NT2/D1 (cell line): ENCODE results near the gene WASHC4.

Experiments used
- DNase-seq: peaks from one replicate; pipeline ENCODE4 v3.0.0-alpha.2; 2011; ENCODE audit warnings: low read depth, low spot score
- H3K27me3 ChIP-seq: 2 replicates; pipeline ENCODE4 v1.6.0; 2011; ENCODE audit warnings: mild to moderate bottlenecking; ENCODE audit not compliant: insufficient read length, insufficient read depth
- H3K36me3 ChIP-seq: 2 replicates; pipeline ENCODE4 v1.6.1; 2011; ENCODE audit warnings: mild to moderate bottlenecking, low read length, mixed read lengths; ENCODE audit not compliant: insufficient read depth, insufficient read length
- H3K4me1 ChIP-seq: 2 replicates; pipeline ENCODE4 v1.5.1; 2011; ENCODE audit not compliant: insufficient read depth, insufficient read length
- H3K4me3 ChIP-seq: 2 replicates; pipeline ENCODE4 v1.5.1; 2011; ENCODE audit warnings: low read depth; ENCODE audit not compliant: insufficient read length
- H3K9ac ChIP-seq: 2 replicates; pipeline ENCODE4 v1.6.0; 2011; ENCODE audit warnings: low read depth; ENCODE audit not compliant: insufficient read length
- H3K9me3 ChIP-seq: 2 replicates; pipeline ENCODE4 v1.5.1; 2011; ENCODE audit warnings: mild to moderate bottlenecking, low read length; ENCODE audit not compliant: insufficient read depth
- SUZ12 ChIP-seq: IDR thresholded peaks from 2 replicates; pipeline ENCODE4 v1.6.1; 2011; ENCODE audit not compliant: insufficient read length, insufficient read depth; ENCODE audit errors: extremely low read depth
- YY1 ChIP-seq: IDR thresholded peaks from 2 replicates; pipeline ENCODE4 v1.6.1; 2011; ENCODE audit not compliant: insufficient read length, insufficient read depth
- ZNF274 ChIP-seq: IDR thresholded peaks from 2 replicates; pipeline ENCODE4 v1.6.1; 2011; ENCODE audit warnings: mild to moderate bottlenecking, low read depth, low read length

Gene WASHC4

DNA sequence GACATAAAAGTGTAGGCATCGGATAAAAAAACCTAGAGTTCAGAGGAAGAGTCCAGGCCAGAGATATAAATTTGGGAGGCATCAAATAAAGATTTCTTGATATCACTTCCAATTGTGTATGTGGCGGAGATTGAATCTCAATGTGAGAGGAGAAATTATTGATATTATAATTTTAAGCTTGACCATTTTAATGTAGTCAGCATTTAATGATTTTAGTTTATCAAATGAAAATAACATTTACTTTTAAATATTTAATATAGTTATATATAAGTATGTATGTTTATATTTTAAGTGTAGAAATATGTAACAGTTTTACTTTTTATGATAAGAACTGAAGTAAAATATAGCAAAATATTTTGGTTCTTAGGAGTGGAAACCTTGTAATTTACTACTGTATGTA lies 48.7 kb downstream of the WASHC4 start:
- H3K4me1 ChIP-seq = no peaks in the 10 kb centered on the region

DNA sequence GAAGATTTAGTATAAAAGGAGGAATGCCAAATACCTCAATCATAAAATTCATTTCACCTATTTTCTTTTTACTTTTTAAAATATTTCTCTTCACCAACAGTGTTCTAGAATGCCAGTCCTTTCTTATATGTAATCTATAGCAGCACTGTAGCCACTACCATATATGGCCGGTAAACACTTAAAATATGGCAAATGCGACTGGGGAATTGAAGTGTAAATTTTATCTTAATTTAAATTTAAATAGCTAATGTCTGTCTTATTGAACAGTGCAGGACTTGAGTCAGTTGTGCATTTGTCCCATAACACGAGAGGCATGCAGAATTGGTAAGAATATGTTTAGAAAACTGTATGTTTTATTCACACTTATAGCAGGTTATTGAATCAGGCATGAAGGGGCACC lies 50.1 kb downstream of the WASHC4 start:
- H3K4me1 ChIP-seq = no peaks in the 10 kb centered on the region
- H3K27me3 ChIP-seq = no peaks in the 10 kb centered on the region
- no peaks in the 10 kb centered on the region for H3K9me3 ChIP-seq
- DNase-seq = no peak
- TF ChIP-seq SUZ12 (no peak), YY1 (no peak), ZNF274 (no peak)
- no peak overlapping the region for H3K9ac ChIP-seq
- H3K4me3 ChIP-seq = no peak overlapping the region
- peaks cover 86% of the 10 kb centered on the region for H3K36me3 ChIP-seq

More for the DNA sequence above, 48.7 kb downstream of the WASHC4 start:
- no peak for TF ChIP-seq YY1
- no peak for TF ChIP-seq SUZ12
- no peak for TF ChIP-seq ZNF274
- Histone ChIP-seq H3K9me3 (no peaks in the 10 kb centered on the region), H3K36me3 (peaks cover 90% of the 10 kb centered on the region), H3K9ac (no peak overlapping the region), H3K4me3 (no peak overlapping the region), H3K27me3 (no peaks in the 10 kb centered on the region)
- DNase-seq = no peak

DNA sequence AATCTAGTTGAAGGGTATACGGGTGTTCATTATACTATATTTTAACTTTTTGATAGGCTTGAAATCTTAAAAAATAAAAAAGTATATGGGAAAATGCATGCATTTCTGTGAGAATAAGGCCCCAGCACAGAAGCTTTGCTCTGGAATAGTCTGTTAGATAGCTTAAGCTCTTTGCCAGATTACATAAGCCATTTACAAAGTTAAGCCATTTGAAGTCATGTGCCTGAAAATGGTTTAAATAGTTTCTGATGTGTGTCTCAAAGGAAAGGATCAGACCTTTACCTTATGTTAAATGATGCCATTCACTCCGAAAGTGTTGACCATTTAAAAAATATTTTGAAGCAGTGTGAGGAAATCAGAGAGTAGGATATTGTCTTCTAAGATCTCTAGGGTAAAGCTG lies 51.3 kb downstream of the WASHC4 start:
- Histone ChIP-seq H3K4me1 (no peaks in the 10 kb centered on the region), H3K4me3 (no peak overlapping the region), H3K9ac (no peak overlapping the region), H3K9me3 (no peaks in the 10 kb centered on the region), H3K36me3 (peaks cover 85% of the 10 kb centered on the region), H3K27me3 (no peaks in the 10 kb centered on the region)
- DNase-seq = no peak
- no peak for TF ChIP-seq SUZ12
- TF ChIP-seq YY1 = no peak
- no peak for TF ChIP-seq ZNF274

DNA sequence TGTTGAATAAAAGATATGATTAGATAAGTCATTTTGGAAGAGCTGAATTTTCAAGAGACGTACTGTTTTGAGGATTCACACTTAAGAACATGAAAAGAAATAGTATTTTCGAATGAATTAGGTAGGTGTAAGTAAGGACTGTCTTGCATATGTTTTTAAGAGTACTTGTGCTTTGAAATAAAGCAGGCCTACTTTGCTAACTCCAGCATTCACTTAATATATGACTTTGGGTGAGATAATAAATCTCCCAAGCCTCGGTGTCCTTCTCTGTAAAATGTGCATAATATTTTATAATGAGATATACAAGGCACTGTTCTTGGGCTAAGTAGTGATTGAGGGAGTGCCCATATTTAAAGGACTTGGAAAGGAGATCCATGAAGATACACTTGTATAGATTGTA lies 54.6 kb downstream of the WASHC4 start:
- H3K9me3 ChIP-seq = no peaks in the 10 kb centered on the region
- H3K9ac ChIP-seq = no peak overlapping the region
- no peak for TF ChIP-seq YY1
- TF ChIP-seq ZNF274 = no peak
- no peak for TF ChIP-seq SUZ12
- no peaks in the 10 kb centered on the region for H3K4me1 ChIP-seq
- H3K4me3 ChIP-seq = no peak overlapping the region
- DNase-seq = no peak
- no peaks in the 10 kb centered on the region for H3K27me3 ChIP-seq
- H3K36me3 ChIP-seq = peaks cover 89% of the 10 kb centered on the region

DNA sequence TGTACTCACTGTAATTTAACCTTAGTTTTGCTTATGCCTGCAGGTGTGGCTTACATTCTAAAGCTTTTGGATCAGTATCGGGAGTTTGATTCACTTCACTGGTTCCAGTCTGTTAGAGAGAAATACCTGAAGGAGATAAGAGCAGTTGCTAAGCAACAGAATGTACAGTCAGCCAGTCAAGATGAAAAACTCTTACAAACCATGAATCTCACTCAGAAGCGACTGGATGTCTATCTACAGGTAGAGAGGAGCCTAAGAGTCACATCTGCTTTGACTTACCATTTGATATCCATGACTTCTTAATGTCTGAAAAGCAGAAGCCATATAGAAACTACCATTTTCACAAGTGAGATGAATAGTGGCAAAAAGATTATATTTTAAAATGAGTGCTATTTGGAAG lies 56.5 kb downstream of the WASHC4 start:
- H3K4me3 ChIP-seq = no peak overlapping the region
- TF ChIP-seq ZNF274 (no peak), YY1 (no peak), SUZ12 (no peak)
- H3K4me1 ChIP-seq = no peaks in the 10 kb centered on the region
- peaks cover 88% of the 10 kb centered on the region for H3K36me3 ChIP-seq
- no peak for DNase-seq
- H3K27me3 ChIP-seq = no peaks in the 10 kb centered on the region
- H3K9ac ChIP-seq = no peak overlapping the region
- no peaks in the 10 kb centered on the region for H3K9me3 ChIP-seq

DNA sequence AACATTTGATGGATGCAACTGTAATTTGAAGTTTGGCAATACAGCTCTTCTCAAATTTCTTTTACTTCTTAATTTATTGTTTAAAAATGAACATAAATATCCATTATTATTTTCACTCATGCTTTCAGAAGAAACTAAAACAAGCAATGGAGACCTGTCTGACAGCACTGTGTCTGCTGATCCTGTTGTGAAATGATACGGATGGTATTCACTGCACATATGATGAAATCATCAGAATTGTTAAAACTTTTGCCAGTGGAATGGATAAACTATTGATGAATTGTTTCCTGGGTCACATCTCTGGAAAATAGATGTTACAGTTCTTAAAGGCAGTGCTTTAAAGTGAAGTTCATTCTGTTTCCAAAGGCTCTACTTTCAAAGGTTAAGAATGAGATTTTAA lies 59.2 kb downstream of the WASHC4 start:
- Histone ChIP-seq H3K9me3 (no peaks in the 10 kb centered on the region), H3K9ac (no peak overlapping the region), H3K27me3 (no peaks in the 10 kb centered on the region), H3K4me3 (no peak overlapping the region), H3K4me1 (no peaks in the 10 kb centered on the region), H3K36me3 (peaks cover 68% of the 10 kb centered on the region)
- DNase-seq = no peak
- no peak for TF ChIP-seq YY1
- no peak for TF ChIP-seq SUZ12
- no peak for TF ChIP-seq ZNF274

DNA sequence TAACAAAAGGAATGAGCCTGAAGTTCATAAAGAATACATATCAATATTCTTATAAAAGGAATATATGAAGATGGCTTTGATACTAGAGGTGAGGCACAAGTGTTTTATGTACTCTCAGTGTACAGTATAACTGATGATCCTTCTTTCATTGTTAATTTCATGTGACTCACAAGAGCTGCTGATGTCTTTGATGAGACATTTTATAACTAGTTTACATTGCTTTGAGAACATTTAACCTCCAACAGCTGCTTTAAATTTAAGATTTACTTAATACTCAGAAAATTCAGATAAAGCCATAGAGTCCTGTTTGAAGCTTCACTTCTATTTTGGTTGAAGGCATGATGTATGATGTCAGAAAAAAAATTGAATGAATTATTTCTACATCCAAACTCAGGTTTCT lies 59.8 kb downstream of the WASHC4 start:
- no peak for DNase-seq
- no peaks in the 10 kb centered on the region for H3K4me1 ChIP-seq
- H3K4me3 ChIP-seq = no peak overlapping the region
- H3K9ac ChIP-seq = no peak overlapping the region
- no peaks in the 10 kb centered on the region for H3K27me3 ChIP-seq
- TF ChIP-seq YY1 = no peak
- TF ChIP-seq ZNF274 = no peak
- no peak for TF ChIP-seq SUZ12
- peaks cover 68% of the 10 kb centered on the region for H3K36me3 ChIP-seq
- no peaks in the 10 kb centered on the region for H3K9me3 ChIP-seq

DNA sequence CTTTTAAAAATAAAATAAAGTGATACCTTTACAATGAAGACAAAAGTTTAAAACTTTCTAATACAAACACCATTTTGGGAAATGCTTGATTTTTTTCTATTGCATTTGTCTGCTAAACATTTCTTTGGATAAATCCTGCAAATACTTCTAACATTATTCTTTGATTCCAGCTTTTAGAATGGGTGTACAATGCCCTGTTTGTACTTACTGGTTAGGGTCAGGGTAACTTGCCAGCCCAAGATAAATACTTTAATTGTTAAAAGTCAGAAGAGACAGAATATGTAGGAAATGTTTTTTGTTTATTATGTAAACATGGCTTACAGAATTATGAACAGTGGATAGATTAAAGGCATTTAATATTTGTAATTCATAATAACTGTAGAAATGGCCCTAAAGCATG lies 60.5 kb downstream of the WASHC4 start:
- peaks cover 66% of the 10 kb centered on the region for H3K36me3 ChIP-seq
- no peak for TF ChIP-seq SUZ12
- no peak for TF ChIP-seq ZNF274
- TF ChIP-seq YY1 = no peak
- no peak overlapping the region for H3K4me3 ChIP-seq
- DNase-seq = no peak
- H3K27me3 ChIP-seq = no peaks in the 10 kb centered on the region
- no peak overlapping the region for H3K9ac ChIP-seq
- no peaks in the 10 kb centered on the region for H3K4me1 ChIP-seq
- no peaks in the 10 kb centered on the region for H3K9me3 ChIP-seq
